Stimulated activated CD8-positive, alpha-beta memory T cell treated with anti-CD3 and anti-CD28 coated beads, Interleukin-15, amount 100 ng/mL, for 4 hours (primary cell): ENCODE results near the gene LIN7C.
"Not testable (repeated sequence)": the region's sequence is repeated elsewhere in the genome, so short reads cannot be mapped to it uniquely, and the experiment has no call there.

Source experiments
- DNase-seq, 2 donors: peaks; one replicate each; pipeline ENCODE4 v3.0.0-alpha.2; 2020; ENCODE audit warnings: low read depth in 2 of 2

LIN7C gene

GRCh38 chr11:27506200-27507182 lies at the start of gene LIN7C:
Gene LIN7C, minus strand, starts transcription at chr11:27506769. Its CDS starts 17 bp downstream, at chr11:27506752.
- peak; percentile 90 to 94 for DNase-seq

GRCh38 chr11:27555264-27555663 lies 48.7 kb upstream of the LIN7C start:
- DNase-seq: no peak

- no peak for DNase-seq
Observed at GRCh38 chr11:27553186-27553585, 46.6 kb upstream of the LIN7C start.

- no peak for DNase-seq
Observed at GRCh38 chr11:27552341-27552740, 45.8 kb upstream of the LIN7C start.

GRCh38 chr11:27551127-27551526 lies 44.6 kb upstream of the LIN7C start:
- DNase-seq: no peak

- no peak for DNase-seq
Observed at GRCh38 chr11:27545946-27546345, 39.4 kb upstream of the LIN7C start.

GRCh38 chr11:27545035-27545434 lies 38.5 kb upstream of the LIN7C start:
- DNase-seq: no peak

GRCh38 chr11:27541790-27542189 lies 35.2 kb upstream of the LIN7C start:
- DNase-seq: no peak

GRCh38 chr11:27540051-27540450 lies 33.5 kb upstream of the LIN7C start:
- no peak for DNase-seq

GRCh38 chr11:27535103-27535502 lies 28.5 kb upstream of the LIN7C start:
- DNase-seq: no peak

GRCh38 chr11:27532652-27533325 lies 26.2 kb upstream of the LIN7C start:
- no peak for DNase-seq

GRCh38 chr11:27528712-27529111 lies 22.1 kb upstream of the LIN7C start:
- DNase-seq: no peak

GRCh38 chr11:27526535-27526934 lies 20.0 kb upstream of the LIN7C start:
- no peak for DNase-seq

GRCh38 chr11:27525824-27526516 lies 19.4 kb upstream of the LIN7C start:
- DNase-seq: no peak

- no peak for DNase-seq
Observed at GRCh38 chr11:27524155-27524554, 17.6 kb upstream of the LIN7C start.

GRCh38 chr11:27520226-27520625 lies 13.7 kb upstream of the LIN7C start:
- no peak for DNase-seq

- no peak for DNase-seq
Observed at GRCh38 chr11:27518518-27518917, 11.9 kb upstream of the LIN7C start.

- DNase-seq: not testable (repeated sequence)
Observed at GRCh38 chr11:27517490-27517889, 10.9 kb upstream of the LIN7C start.

- no peak for DNase-seq
Observed at GRCh38 chr11:27514558-27514957, 8.0 kb upstream of the LIN7C start.

- DNase-seq: no peak
Observed at GRCh38 chr11:27514076-27514475, 7.5 kb upstream of the LIN7C start.

- no peak for DNase-seq
Observed at GRCh38 chr11:27513389-27513788, 6.8 kb upstream of the LIN7C start.

- DNase-seq: no peak
Observed at GRCh38 chr11:27512238-27512637, 5.7 kb upstream of the LIN7C start.
